ENCODE measurements around the gene ELP6.

Gene ELP6, protein sequence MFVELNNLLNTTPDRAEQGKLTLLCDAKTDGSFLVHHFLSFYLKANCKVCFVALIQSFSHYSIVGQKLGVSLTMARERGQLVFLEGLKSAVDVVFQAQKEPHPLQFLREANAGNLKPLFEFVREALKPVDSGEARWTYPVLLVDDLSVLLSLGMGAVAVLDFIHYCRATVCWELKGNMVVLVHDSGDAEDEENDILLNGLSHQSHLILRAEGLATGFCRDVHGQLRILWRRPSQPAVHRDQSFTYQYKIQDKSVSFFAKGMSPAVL

DNA sequence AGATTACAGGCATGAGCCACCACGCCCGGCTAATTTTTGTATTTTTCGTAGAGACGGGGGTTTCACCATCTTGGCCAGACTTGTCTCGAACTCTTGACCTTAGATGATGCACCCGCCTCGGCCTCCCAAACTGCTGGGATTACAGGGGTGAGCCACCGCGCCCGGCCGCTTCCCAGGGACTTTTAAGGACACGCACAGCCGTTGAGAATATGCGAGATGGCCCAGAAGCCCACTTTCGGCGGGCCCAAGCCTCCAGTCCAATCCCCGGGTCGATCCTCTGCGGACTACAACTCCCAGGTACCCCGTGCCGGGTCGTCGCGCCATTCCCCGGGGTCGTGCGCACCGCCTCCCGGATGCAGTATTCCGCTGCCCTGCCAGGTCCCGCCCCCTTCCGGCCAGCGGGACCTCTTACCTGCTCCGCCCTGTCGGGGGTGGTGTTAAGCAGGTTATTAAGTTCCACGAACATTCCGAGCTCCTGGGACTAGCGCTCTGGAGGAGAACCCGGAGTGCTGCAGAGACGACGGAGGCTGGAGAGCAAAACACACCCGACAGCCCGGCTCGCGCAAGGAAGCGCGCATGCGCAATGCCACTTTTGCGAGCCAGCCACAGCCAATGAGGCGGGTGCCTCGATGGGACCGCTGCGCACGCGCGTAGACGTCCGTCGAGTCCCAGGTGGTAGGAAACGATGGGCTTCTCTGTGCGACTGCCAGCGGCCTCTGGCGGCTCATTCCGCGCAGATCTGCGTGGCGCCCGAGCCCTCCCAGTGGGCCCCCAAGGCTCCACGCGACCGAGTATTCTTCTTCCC, at the start of gene ELP6:
Gene ELP6, minus strand, starts transcription at position 588 of the 805 bp plus-strand sequence. Its CDS starts 122 bp downstream, at position 466.
- peak; percentile 45 for TF ChIP-seq CTCF (IDR thresholded peaks at IDR 0.05; ENCODE audit: insufficient read depth, low read depth, low read length, missing control alignments)
- peak; percentile 96 for DNase-seq (ENCODE audit: low read depth)
- H3K4me3 ChIP-seq (ENCODE audit: low read length) = peak within 1 kb of the TSS; percentile 80

DNA sequence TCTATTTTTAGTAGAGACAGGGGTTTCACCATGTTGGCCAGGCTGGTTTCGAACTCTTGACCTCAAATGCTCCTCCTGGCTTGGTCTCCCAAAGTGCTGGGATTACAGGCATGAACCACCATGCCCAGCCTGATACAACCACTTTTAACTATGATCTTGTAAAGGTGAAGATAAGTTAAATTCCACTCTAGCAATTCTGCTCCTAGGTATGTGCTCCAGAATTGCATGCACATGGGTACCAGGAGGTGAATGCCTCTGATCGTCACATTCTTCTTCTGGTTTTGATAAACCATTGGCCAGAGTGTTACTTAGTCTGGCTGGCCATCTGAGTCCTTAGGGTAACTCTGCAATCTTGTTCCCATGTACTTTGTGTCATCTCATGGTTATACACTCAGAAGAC, 42.8 kb upstream of the ELP6 start:
- no peak for TF ChIP-seq CTCF (IDR thresholded peaks at IDR 0.05; ENCODE audit: insufficient read depth, low read depth, low read length, missing control alignments)
- DNase-seq (ENCODE audit: low read depth) = no peak

GRCh38 chr3:47554335-47554734, 40.8 kb upstream of the ELP6 start:
- TF ChIP-seq CTCF (IDR thresholded peaks at IDR 0.05; ENCODE audit: insufficient read depth, low read depth, low read length, missing control alignments) = no peak
- no peak for DNase-seq (ENCODE audit: low read depth)
- no peak overlapping the region for H3K4me3 ChIP-seq (ENCODE audit: low read length)

More for the DNA sequence above, 42.8 kb upstream of the ELP6 start:
- H3K4me3 ChIP-seq (ENCODE audit: low read length) = no peak overlapping the region

DNA sequence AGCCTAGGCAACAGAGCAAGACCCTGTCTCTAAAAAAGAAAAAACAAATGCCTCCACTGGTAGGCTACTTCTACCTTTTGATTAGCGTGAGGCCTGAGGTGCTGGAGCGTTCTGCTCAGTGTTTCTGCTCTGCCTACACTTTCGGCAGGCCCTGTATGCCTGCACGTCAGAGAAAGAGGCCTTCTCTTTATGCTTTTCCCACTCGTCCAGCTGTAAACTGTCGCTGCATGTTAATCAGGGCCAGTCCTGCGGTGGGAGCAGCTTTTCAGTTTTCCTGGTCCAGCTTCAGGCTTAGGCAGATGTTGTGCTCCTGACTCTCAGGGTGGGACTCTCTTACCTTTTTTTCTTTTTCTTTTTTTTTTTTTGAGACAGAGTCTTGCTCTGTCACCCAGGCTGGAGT, 39.9 kb upstream of the ELP6 start:
- no peak overlapping the region for H3K4me3 ChIP-seq (ENCODE audit: low read length)
- TF ChIP-seq CTCF (IDR thresholded peaks at IDR 0.05; ENCODE audit: insufficient read depth, low read depth, low read length, missing control alignments) = no peak
- DNase-seq (ENCODE audit: low read depth) = no peak

DNA sequence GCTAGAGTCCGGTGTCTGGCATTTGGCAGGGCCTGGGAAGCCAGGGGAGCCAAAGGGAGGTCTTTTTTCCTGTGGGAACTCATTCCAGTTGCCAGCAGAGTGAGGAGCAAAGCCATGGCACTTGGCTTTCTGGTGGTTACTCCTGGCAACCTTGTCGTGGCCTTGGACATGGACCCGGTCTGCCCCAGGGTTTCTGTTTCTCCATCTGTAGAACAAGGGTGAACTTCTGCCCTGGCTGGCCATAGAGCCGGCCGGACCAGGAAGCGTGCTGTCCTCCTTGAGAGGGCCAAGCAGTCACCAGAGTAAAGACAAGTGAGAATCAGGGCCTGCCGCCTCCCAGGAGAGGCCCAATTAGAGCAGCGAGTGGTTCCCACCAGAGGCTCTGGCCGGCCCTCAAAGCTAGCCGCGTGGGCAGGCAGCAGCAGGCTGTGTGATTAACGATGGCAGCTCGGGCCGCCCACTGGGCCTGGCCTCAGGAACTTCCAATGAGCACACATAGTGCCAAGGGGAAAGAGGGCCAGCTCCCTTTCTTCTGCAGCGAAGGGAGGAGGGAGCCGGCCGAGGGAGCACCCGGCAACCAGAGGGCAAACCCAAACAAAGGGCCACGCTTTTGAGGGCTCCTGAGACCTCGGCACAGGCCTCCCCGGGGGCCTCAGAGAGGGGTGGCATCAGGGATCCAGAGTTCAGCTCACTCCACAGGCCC, 29.1 kb upstream of the ELP6 start:
- no peak for TF ChIP-seq CTCF (IDR thresholded peaks at IDR 0.05; ENCODE audit: insufficient read depth, low read depth, low read length, missing control alignments)
- no peak for DNase-seq (ENCODE audit: low read depth)
- no peak overlapping the region for H3K4me3 ChIP-seq (ENCODE audit: low read length)

DNA sequence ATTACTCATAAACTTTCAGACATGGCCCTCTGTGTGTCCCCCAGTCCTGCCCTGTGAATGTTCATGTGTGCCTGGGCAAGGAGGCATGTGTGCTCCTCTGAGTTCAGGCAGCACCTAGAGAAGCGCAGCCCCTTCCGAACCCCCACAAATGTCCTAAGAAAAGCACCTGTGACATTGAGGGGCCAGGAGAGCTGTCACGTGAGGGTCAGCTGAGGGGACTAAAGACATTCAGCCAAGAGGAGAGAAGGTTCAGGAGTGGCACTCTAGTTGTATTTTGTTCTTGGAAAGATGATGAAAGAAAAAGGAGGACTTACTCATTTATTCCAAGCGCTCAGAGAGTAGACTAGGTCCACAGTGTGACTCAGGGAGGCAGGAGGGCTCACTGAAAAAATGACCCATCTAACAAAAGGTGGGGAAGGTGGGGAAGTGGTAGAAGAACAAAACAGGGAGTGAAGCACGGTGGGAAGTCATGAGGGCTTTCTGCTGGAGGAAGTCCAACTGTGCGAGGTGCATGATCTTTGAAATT, 28.1 kb upstream of the ELP6 start:
- DNase-seq (ENCODE audit: low read depth) = no peak
- no peak overlapping the region for H3K4me3 ChIP-seq (ENCODE audit: low read length)
- TF ChIP-seq CTCF (IDR thresholded peaks at IDR 0.05; ENCODE audit: insufficient read depth, low read depth, low read length, missing control alignments) = no peak

Measured in epithelial cell of esophagus (primary cell).